Prostate gland (tissue), 2 donors: Measurements from ENCODE around the gene MALRD1. TPM values are rescaled to one million over a fixed set of nuclear protein-coding genes. Genes with fewer than 3 reads are reported as not detected.

Source experiments
- DNase-seq: peaks from one replicate; pipeline ENCODE4 v3.0.0-alpha.2; 2019; ENCODE audit warnings: low spot score
- H3K27ac ChIP-seq, 2 donors: fragments of 200-600 bp; sonication (generic); 2 replicates each; pipeline ENCODE4 v1.5.1; 2017 to 2019
- H3K27me3 ChIP-seq: fragments of 200-600 bp; sonication (generic); replicated peaks from 2 replicates; pipeline ENCODE4 v1.5.1; 2019; ENCODE audit not compliant: insufficient read depth
- H3K36me3 ChIP-seq, 2 donors: fragments of 200-600 bp; sonication (generic); 1 replicate in 1 of 2; 2 replicates in 1 of 2; pipeline versions ENCODE4 v1.5.1 to v1.8.1; 2017 to 2019
- H3K4me1 ChIP-seq: fragments of 200-600 bp; sonication (generic); replicated peaks from 2 replicates; pipeline ENCODE4 v1.5.1; 2019
- H3K4me3 ChIP-seq, 2 donors: fragments of 200-600 bp; sonication (generic); 2 replicates each; pipeline ENCODE4 v1.5.1; 2017 to 2019
- H3K9me3 ChIP-seq: fragments of 200-600 bp; sonication (generic); 2 replicates; pipeline ENCODE4 v1.5.1; 2017
- POLR2A ChIP-seq: fragments of 450-650 bp; IDR thresholded peaks from one replicate; pipeline ENCODE4 v1.6.1; 2016; ENCODE audit warnings: antibody characterized with exemption, mild to moderate bottlenecking
- POLR2AphosphoS5 ChIP-seq: sonication (generic); formaldehyde crosslinking; IDR thresholded peaks from one replicate; pipeline ENCODE4 v1.6.1; 2017; ENCODE audit warnings: antibody characterized with exemption
- WGBS: methylation state at CpG from one replicate; pipeline ENCODE4 v1.1.5; 2018; 5-methylcytosine and 5-hydroxymethylcytosine counted together
- intact Hi-C: fragments of 100-400 bp; cut with DNase I; formaldehyde crosslinking; loops from one replicate; pipeline ENCODE4 v1.14.2; 2022
- total RNA-seq, 2 donors: library from RNA; depleted of rRNA; stranded (reverse); fragments of >200 nt; gene quantifications; one replicate each; pipeline ENCODE4 v1.1.0, GENCODE V29; 2016
- TF ChIP-seq, protein P1 (sequence below), 4 experiments: fragments of 200-600 bp in 2 of 4; fragments of 450-650 bp in 2 of 4; sonication (generic) in 2 of 4; IDR thresholded peaks; 1 replicate in 3 of 4; 2 replicates in 1 of 4; pipeline ENCODE4 v1.5.1; 2016 to 2019; ENCODE audit warnings: antibody characterized with exemption in 4 of 4, mild to moderate bottlenecking in 2 of 4, moderate library complexity in 2 of 4

The MALRD1 gene
- total RNA-seq, 2 donors from 2014 or later, result 2.1 TPM; not detected in 1

DNA sequence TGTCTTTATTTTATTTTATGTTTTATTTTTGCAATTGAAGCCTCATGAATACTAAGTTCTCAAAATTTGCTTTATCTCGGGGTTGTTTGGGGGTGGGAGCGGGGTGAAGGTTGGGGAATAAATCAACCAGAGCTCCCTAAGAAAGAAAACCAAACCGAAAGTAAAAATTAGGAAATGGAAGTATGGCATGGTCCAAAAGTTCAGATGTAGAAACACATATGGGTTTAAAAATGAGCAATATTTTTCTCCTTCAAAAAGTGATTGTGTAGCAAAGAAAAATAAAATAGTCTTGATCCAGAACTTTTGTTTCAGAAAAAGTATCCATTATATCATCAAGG lies 590.3 kb downstream of the MALRD1 start:
- TF ChIP-seq POLR2A (no peak), POLR2AphosphoS5 (no peak)
- TF ChIP-seq, protein P1, sequence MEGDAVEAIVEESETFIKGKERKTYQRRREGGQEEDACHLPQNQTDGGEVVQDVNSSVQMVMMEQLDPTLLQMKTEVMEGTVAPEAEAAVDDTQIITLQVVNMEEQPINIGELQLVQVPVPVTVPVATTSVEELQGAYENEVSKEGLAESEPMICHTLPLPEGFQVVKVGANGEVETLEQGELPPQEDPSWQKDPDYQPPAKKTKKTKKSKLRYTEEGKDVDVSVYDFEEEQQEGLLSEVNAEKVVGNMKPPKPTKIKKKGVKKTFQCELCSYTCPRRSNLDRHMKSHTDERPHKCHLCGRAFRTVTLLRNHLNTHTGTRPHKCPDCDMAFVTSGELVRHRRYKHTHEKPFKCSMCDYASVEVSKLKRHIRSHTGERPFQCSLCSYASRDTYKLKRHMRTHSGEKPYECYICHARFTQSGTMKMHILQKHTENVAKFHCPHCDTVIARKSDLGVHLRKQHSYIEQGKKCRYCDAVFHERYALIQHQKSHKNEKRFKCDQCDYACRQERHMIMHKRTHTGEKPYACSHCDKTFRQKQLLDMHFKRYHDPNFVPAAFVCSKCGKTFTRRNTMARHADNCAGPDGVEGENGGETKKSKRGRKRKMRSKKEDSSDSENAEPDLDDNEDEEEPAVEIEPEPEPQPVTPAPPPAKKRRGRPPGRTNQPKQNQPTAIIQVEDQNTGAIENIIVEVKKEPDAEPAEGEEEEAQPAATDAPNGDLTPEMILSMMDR (IDR thresholded peaks at IDR 0.05), result no peak
- Histone ChIP-seq H3K9me3 (no peaks in the 10 kb centered on the region), H3K27me3 (no peaks in the 10 kb centered on the region), H3K27ac (no peak overlapping the region), H3K4me3 (no peak overlapping the region), H3K36me3 (no peaks in the 10 kb centered on the region), H3K4me1 (no peaks in the 10 kb centered on the region)
- DNase-seq, result no peak
- 55% methylated on average over 3 of the region's 3 CpGs for WGBS
- intact Hi-C loops, result no loop called here

DNA sequence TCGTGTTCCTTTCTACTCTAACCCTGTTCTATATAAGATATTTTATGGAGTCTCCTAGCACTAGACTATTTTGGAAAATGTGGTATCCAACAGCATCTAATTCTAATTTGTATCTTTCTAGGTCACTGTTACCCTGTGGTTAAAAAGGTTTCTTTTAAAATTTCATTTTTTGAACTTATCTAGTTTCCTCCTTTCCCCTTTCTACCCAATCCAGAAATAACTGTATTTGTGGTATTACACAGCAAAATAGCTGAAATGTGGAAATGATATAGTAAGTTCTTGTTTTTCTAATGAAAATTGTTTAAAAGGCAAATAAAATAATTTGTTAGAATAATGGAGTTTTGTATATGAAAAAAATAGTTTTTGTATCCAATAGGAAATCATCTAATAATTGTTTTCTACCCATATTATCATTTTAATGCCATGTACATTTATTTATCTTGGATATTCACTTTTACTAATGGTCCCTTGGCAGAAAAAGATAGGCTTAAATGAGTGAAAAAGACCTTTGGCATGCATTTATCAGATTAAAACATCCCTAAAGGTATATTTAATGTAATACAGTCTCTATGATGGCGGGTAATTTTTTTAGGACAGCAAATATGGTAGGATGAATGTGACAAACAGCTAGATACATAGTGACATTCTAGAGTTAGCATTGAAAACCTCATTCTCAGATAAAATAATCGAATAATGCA lies 592.1 kb downstream of the MALRD1 start:
- Histone ChIP-seq H3K27ac (no peak overlapping the region), H3K9me3 (no peaks in the 10 kb centered on the region), H3K4me3 (no peak overlapping the region), H3K27me3 (no peaks in the 10 kb centered on the region), H3K4me1 (no peaks in the 10 kb centered on the region), H3K36me3 (no peaks in the 10 kb centered on the region)
- intact Hi-C loops, result no loop called here
- 86% methylated on average over 3 of the region's 3 CpGs for WGBS
- DNase-seq, result no peak
- TF ChIP-seq, protein P1 (IDR thresholded peaks at IDR 0.05), result no peak
- TF ChIP-seq POLR2A, result no peak
- TF ChIP-seq POLR2AphosphoS5, result no peak

DNA sequence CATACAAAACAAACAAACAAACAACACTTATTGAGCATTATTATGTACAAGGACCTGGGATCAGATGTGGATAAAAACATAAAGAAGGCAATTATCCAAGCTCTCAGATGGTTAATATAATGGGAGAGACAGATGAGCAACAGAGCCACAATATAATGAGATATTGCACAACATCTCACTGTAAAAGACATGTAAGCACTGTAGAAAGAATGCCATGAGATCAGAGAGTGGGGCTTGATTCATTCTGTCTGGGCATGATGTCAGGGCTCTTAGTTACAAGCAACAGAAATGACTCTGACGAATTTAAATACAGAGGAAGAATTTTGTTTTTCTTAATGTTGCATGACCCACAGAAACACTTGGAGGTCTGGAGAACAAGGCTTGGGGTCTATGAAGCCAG lies 602.9 kb downstream of the MALRD1 start:
- Histone ChIP-seq H3K36me3 (no peaks in the 10 kb centered on the region), H3K27me3 (no peaks in the 10 kb centered on the region), H3K4me1 (no peaks in the 10 kb centered on the region), H3K9me3 (no peaks in the 10 kb centered on the region), H3K27ac (no peak overlapping the region), H3K4me3 (no peak overlapping the region)
- intact Hi-C loops, result no loop called here
- DNase-seq, result no peak
- TF ChIP-seq, protein P1 (IDR thresholded peaks at IDR 0.05), result no peak
- TF ChIP-seq POLR2AphosphoS5, result no peak
- no peak for TF ChIP-seq POLR2A
- WGBS, result 74% methylated on average over 1 of the region's 1 CpG

DNA sequence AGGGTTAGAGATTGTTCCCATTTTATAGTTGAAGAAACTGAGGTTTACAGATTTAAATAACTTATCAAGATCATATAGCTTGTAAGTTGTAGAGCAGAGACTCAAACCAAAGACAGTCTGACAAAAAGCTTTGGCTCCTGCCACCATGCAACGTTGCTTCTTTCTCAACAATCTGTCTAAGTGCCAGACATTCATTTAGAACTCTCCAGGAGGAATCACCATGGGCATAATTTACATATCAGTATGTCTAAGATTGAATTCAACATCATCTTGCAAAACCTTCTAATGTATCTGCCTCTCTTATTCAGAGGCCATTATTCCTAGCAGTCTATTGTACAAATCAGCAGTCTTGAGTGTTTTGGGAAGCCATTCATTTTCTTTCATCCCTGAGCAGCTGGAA lies 604.1 kb downstream of the MALRD1 start:
- Histone ChIP-seq H3K4me3 (no peak overlapping the region), H3K9me3 (no peaks in the 10 kb centered on the region), H3K4me1 (no peaks in the 10 kb centered on the region), H3K27ac (no peak overlapping the region), H3K36me3 (no peaks in the 10 kb centered on the region), H3K27me3 (no peaks in the 10 kb centered on the region)
- 65% methylated on average over 1 of the region's 1 CpG for WGBS
- intact Hi-C loops, result no loop called here
- TF ChIP-seq, protein P1 (IDR thresholded peaks at IDR 0.05), result no peak
- TF ChIP-seq POLR2AphosphoS5 (no peak), POLR2A (no peak)
- no peak for DNase-seq

DNA sequence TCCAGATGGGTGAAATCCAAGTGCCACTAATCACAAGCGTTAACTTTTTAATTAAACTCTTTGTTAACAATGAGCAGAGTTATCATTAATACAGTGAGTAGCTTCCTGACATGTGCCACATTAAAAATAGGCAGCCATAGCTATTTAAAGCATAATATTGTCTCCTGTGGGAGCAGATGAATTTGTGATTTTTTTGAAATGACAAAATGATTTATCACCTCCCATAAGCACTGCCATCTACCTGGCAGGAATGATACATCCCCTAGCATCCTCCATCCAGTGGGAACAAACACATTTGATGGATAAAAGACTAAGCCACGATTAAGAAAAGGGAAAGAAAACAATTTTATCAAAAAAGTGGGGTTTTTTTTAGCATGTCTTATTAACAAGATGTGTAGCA lies 605.3 kb downstream of the MALRD1 start:
- no peak for DNase-seq
- intact Hi-C loops, result no loop called here
- Histone ChIP-seq H3K9me3 (no peaks in the 10 kb centered on the region), H3K36me3 (no peaks in the 10 kb centered on the region), H3K27ac (no peak overlapping the region), H3K27me3 (no peaks in the 10 kb centered on the region), H3K4me3 (no peak overlapping the region), H3K4me1 (no peaks in the 10 kb centered on the region)
- TF ChIP-seq, protein P1 (IDR thresholded peaks at IDR 0.05), result no peak
- no peak for TF ChIP-seq POLR2A
- TF ChIP-seq POLR2AphosphoS5, result no peak
- 70% methylated on average over 2 of the region's 2 CpGs for WGBS
